ENCODE measurements around the gene STK4.
"Not testable (repeated sequence)": the region's sequence is repeated elsewhere in the genome, so short reads cannot be mapped to it uniquely, and the experiment has no call there.

The STK4 gene

GRCh38 chr20:44983093-44983674 lies 16.9 kb downstream of the STK4 start:
- DNase-seq, result no peak

DNA sequence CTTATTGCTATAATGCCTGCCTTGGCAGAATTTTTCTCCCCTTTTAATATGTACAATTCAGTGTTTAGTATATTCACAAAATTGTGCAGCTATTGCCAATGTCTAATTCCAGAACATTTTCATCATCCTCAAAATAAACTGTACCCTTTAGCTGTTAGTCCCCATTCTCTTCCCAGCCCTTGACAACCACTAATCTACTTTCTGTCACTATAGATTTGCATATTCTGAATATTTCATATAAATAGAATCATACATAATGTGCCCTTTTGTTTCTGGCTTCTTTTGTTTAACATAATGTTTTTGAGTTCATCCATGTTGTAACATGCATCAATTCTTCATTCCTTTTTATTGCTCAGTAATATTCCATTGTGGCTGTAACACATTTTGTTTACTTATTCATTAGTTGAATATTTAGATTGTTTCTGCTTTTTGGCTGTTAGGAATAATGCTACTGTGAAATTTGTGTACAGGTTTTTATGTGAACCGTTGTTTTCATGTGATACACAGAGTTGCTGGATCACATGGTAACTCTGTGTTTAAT lies 22.4 kb downstream of the STK4 start:
- DNase-seq, result no peak

DNA sequence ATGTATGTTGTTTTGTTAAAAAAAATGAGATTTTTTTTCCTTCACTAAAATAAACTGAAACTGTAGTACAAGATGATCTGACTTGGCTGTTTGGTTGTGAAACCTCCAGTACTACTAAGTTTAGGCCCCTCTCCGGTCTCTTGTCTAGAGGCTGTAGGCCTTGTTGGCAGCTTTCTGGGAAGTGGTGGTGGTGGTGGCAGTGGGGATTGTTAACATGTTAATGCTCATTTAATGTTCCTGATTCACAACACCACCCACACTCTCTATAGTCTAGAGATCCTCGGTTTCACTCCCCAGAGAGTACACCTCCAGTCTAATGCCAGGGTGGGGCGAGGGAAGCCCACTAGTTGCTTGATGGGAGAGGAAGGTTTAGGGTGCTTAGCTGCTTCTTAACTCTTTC lies 24.1 kb downstream of the STK4 start:
- peak in 4 of 58 donors; percentile 9 to 23 (median 16) for DNase-seq

DNA sequence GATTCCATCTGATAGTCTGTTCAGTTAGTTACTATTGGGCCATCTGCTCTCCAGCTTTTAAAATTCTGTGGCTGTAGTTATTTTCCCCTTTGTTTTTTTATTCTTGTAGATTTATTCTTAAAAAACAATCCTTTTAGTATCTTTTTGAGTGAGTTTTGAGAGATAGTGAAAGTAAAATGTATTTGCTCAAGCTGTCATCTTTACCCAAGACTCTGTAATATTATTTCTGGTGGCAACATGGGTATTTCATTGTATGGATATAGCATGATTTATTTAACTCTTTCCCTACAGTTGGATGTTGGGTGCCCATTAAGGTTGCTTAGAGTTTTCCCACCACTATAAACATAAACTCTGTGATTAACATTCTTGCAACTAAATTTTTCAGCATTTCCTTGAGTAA lies 24.6 kb downstream of the STK4 start:
- no peak for DNase-seq

GRCh38 chr20:44993343-44993742 lies 27.0 kb downstream of the STK4 start:
- no peak for DNase-seq

- DNase-seq, result no peak
Observed at GRCh38 chr20:44997171-44997570, 30.9 kb downstream of the STK4 start.

GRCh38 chr20:44997668-44998067 lies 31.4 kb downstream of the STK4 start:
- no peak for DNase-seq

GRCh38 chr20:45008521-45009049 lies 42.3 kb downstream of the STK4 start:
- DNase-seq, result no peak

- no peak for DNase-seq
Observed at GRCh38 chr20:45010399-45010828, 44.1 kb downstream of the STK4 start.

DNA sequence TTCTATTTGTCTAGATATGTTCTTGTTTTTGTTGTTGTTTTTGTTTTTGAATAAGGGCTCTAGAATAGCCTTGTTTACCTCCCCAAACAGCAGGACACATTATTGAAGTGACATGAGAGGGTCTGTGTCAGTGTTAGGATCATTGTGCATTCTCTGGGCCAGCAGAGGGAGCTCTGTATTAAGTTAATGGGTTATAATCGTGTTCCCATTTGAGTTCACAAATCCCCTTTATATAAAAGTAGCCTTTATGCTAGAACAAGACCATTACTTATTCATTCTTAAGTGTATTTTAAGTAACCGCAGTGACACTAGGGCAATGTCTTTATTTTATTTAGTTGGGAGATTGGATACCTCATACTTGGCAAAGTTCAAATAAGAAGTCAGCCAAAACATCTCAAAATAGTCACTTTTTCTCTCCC lies 44.8 kb downstream of the STK4 start:
- peak in 37 of 58 donors; percentile 1 to 74 (median 28) for DNase-seq

DNA sequence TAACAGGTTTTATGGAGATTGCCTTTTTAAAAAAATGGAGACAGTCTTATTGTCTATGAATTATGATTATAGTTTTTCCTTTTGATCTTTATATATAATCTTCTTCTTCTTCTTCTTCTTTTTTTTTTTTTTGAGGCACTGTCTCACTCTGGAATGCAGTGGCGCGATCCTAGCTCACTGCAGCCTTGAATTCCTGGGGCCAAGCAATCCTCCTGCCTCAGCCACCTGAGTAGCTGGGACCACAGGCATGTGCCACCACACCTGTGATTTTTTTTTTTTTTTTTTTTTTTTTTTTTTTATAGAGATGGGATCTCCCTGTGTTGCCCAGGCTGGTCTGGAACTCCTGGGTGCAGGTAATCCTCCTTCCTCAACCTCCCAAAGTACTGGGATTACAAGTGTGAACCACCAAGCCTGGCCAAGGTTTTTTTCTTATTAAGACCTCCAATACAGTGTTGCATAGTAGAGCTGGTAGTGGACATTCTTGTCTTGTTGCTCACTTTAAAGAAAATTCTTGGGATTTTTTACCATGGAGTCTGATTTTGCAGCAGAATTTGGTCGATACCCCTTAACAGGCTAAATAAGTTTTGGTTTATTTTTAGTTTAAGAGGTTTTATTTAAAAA lies 46.5 kb downstream of the STK4 start:
- no peak for DNase-seq

DNA sequence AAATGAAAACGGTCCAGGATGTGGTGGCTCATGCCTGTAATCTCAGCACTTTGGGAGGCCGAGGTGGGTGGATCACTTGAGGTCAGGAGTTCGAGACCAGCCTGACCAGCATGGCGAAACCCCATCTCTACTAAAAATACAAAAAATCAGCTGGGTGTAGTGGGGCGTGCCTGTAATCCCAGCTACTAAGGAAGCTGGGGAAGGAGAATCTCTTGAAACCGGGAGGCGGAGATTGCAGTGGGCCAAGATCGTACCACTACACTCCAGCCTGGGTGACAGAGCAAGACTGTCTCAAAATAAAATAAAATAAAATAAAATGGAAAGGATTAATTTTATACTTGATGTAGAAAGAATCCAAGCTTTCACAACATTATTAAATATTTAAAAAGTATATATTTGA lies 47.8 kb downstream of the STK4 start:
- not testable (repeated sequence) for DNase-seq

- no peak for DNase-seq
Observed at GRCh38 chr20:45014671-45015415, 48.5 kb downstream of the STK4 start.

- DNase-seq, result no peak
Observed at GRCh38 chr20:45016089-45016671, 49.9 kb downstream of the STK4 start.

DNA sequence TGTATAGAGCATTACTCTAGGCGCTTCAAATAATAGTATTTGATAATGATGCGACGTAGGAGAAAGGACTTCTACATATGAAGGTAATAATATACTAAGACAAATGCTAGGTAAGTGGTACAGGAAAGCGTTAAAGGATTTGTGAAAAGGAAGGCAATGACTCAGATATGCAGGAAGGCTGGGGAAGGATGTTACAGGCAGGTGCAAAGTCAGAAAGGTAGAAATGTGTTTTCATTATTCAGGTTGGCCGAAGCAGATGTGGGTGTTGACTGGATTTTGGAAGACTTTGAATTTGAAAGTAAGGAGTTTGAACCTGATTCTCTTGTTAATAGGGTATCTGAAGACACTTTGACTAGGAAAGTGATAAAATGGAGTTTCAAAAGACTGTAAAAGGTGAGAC lies 51.0 kb downstream of the STK4 start:
- no peak for DNase-seq

DNA sequence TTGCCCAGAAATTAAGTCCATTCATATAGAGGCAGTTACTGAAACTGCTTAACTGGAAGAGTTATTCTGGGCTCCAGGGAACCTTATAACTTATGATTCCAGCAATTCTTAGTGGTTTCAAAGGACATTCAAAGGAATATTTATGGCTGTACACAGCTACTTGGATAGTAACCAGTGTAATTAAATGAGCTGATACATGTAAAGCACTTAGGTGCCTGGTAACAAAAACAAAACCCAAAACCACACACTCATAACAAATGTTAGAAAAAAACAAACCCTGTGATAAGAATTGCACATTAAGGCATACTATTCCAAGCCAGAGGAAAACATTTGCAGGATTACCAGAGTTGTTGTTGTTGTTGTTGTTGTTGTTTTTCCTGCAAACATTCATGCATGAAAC lies 51.5 kb downstream of the STK4 start:
- DNase-seq, result no peak

DNA sequence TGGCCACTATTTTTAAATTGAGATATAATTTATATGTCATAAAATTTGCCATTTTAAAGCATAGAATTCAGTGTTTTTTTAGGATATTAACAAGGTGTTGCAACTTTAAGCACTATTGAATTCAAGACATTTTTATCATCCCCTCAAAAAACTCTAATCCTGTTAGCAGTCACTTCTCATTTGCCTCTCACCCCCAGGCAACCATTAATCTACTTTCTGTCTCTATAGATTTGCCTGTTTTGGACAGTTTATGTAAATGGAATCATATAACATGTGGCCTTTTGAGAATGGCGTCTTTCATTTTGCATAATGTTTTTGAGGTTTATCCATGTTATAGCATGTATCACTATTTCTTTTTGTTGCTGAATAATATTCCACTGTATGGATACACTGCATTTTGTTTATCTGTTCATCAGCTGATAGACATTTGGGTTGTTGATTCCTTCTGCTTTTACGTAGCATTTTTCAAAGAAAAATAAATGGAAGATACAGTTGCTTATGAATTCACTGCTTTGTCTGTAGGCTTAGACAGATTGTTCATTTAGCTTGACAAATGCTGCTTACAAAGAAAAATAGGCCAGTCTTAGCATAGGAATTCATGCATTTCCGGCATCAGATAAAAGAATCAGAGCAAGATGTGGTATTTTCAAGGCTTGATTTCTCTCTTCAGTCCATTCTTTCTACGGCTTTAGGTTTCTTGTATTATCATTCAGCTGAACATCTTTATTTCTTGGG lies 52.9 kb downstream of the STK4 start:
- DNase-seq, result no peak

DNA sequence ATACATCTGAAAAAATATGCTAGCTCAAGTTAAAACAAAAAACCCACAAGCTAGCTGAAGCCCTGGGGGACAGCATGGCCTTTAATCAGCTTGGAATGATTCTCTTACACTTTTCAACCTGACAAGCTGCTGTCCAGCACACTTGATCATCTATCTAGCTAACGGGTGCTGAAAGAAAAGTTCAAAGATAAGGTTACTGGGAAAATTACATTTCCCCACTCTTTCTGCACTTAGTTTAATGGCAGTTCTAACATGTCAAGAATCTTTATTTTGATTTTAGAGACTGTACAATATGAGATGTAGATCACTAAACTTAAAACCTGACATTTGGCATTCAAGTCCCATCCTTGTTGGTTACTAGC lies 53.4 kb downstream of the STK4 start:
- no peak for DNase-seq

GRCh38 chr20:45020236-45020886 lies 54.0 kb downstream of the STK4 start:
- DNase-seq, result no peak

- DNase-seq, result no peak
Observed at GRCh38 chr20:45021631-45022030, 55.3 kb downstream of the STK4 start.

DNA sequence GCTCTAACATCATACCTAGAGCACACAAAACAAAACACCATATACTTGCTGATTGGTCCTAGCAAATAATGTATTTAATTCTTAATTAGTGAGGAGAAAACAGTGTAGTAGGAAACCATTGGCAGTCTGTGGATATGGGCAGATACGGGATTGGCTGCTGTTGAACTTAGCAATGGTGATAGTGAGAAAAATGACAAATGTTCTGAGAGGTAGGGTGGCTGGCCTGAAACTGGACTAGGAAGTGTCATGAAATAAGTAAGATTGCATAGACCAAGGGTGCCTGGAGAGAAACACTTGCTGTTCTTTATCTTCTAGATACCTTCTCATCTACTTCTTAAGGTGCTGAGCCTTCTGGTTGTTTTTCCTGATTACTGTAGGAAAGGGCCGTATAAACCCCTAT lies 56.8 kb downstream of the STK4 start:
- DNase-seq, result not testable (repeated sequence)

All from anterior cingulate cortex (tissue), 58 donors.